Thyroid gland (tissue), 4 donors: ENCODE data around the gene CT47A1.
"Not testable (repeated sequence)": the region's sequence is repeated elsewhere in the genome, so short reads cannot be mapped to it uniquely, and the experiment has no call there.

Experiments used
- POLR2A ChIP-seq, 2 donors: fragments of 450-650 bp; IDR thresholded peaks; one replicate each; pipeline ENCODE4 v1.6.1; 2017; ENCODE audit warnings: antibody characterized with exemption in 2 of 2, mild to moderate bottlenecking in 2 of 2, moderate library complexity in 1 of 2
- TF ChIP-seq, protein P1 (sequence below), 6 experiments: fragments of 200-600 bp in 3 of 6; fragments of 450-650 bp in 3 of 6; sonication (generic) in 3 of 6; IDR thresholded peaks; one replicate each; pipeline ENCODE4 v1.5.1; 2016 to 2019; ENCODE audit warnings: antibody characterized with exemption in 6 of 6, mild to moderate bottlenecking in 2 of 6, inconsistent platforms in 1 of 6, moderate library complexity in 1 of 6

DNA sequence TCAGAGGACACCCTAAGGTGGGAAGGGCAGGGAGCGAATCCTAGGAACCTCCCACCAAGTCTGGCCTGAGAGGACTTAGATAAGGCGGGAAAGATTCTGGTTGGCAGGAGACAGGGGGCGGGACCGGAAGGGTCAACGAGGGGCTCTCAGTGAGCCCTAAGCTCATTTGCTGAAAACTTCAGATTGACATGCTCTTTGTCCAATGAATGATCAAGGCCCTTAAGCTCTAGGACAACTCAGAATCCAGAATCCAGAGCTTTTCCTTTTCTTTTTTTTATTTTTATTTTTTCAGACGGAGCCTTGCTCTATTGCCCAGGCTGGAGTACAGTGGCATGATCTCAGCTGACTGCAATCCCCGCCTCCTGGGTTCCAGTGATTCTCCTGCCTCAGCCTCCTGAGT, 29.1 kb downstream of the CT47A1 start, which contains the start of gene CT47A7:
- TF ChIP-seq POLR2A (IDR thresholded peaks at IDR 0.05), result not testable (repeated sequence)
- TF ChIP-seq, protein P1, sequence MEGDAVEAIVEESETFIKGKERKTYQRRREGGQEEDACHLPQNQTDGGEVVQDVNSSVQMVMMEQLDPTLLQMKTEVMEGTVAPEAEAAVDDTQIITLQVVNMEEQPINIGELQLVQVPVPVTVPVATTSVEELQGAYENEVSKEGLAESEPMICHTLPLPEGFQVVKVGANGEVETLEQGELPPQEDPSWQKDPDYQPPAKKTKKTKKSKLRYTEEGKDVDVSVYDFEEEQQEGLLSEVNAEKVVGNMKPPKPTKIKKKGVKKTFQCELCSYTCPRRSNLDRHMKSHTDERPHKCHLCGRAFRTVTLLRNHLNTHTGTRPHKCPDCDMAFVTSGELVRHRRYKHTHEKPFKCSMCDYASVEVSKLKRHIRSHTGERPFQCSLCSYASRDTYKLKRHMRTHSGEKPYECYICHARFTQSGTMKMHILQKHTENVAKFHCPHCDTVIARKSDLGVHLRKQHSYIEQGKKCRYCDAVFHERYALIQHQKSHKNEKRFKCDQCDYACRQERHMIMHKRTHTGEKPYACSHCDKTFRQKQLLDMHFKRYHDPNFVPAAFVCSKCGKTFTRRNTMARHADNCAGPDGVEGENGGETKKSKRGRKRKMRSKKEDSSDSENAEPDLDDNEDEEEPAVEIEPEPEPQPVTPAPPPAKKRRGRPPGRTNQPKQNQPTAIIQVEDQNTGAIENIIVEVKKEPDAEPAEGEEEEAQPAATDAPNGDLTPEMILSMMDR (IDR thresholded peaks at IDR 0.05), result not testable (repeated sequence)
